Measurements from ENCODE around the gene P2RX6. TPM values are rescaled to one million over a fixed set of nuclear protein-coding genes. Genes with fewer than 3 reads are reported as not detected.

Gene P2RX6
- total RNA-seq (1 to 10 TPM in 9 of 10 donors, under 1 TPM in 1; 0.81 to 7.7 (median 3.9) TPM), polyA plus RNA-seq (under 1 TPM; 0.07 to 0.80 TPM)
- long read RNA-seq, donor 1, partial matches to known transcripts = 5 of 8 reads
- long read RNA-seq, donor 1, other reads (novel, unspliced or antisense) = 2 of 8 reads
- long read RNA-seq, donor 2, partial matches to known transcripts = 11 of 19 reads
- long read RNA-seq, donor 2, other reads (novel, unspliced or antisense) = 4 of 19 reads
- long read RNA-seq, donor 3, partial matches to known transcripts = 18 of 25 reads
- long read RNA-seq, donor 3, other reads (novel, unspliced or antisense) = 2 of 25 reads

- H3K36me3 ChIP-seq = no peaks in the 10 kb centered on the region
- ATAC-seq = peak; percentile 40 to 72 (median 64)
- peak; percentile 47 to 67 for DNase-seq
- H3K4me1 ChIP-seq = peaks cover 11 to 26% (median 20%) of the 10 kb centered on the region in 9 donors
- peak within 1 kb of the TSS in 9 of 10 donors; percentile 49 to 86 (median 70) for H3K27ac ChIP-seq
- H3K9me3 ChIP-seq = no peaks in the 10 kb centered on the region
- peak within 1 kb of the TSS; percentile 40 to 63 (median 58) for H3K4me3 ChIP-seq
- intact Hi-C loops (cut with DNase I) = loop anchor here in 1 of 10 donors (5.0 to 10.0 kb wide), 2 partner anchors 37 to 100 kb away; partner anchors contain the start of gene CRKL
- 28 to 30% methylated on average over 12 of the region's 12 CpGs for WGBS, 2 donors
- TF ChIP-seq CTCF (IDR thresholded peaks at IDR 0.05) = no peak
- H3K27me3 ChIP-seq = no peaks in the 10 kb centered on the region
Measured at GRCh38 chr22:21014726-21015465, at the start of gene P2RX6. TSS of gene P2RX6 (plus strand) at chr22:21015165. CDS start at chr22:21015175, 10 bp downstream.

- TF ChIP-seq CTCF (IDR thresholded peaks at IDR 0.05) = no peak
- 84 to 88% methylated on average over 13 of the region's 13 CpGs for WGBS, 2 donors
- DNase-seq (no peak), ATAC-seq (no peak)
- H3K27me3 ChIP-seq = peaks cover 0 to 36% (median 16%) of the 10 kb centered on the region in 7 donors
- H3K27ac ChIP-seq = no peak overlapping the region
- peaks cover 3 to 30% (median 10%) of the 10 kb centered on the region in 9 donors for H3K4me1 ChIP-seq
- H3K4me3 ChIP-seq = no peak overlapping the region
- H3K9me3 ChIP-seq = no peaks in the 10 kb centered on the region
- H3K36me3 ChIP-seq = no peaks in the 10 kb centered on the region
- intact Hi-C loops (cut with DNase I) = loop anchor here in 1 of 10 donors (10.0 kb wide), 2 partner anchors 51 to 89 kb away; partner anchors contain the start of gene CRKL
Measured at GRCh38 chr22:20965888-20966855, 48.8 kb upstream of the P2RX6 start.

- DNase-seq (no peak), ATAC-seq (peak in 1 of 8 donors; percentile 29)
- intact Hi-C loops (cut with DNase I) = loop anchor here in 1 of 10 donors (10.0 kb wide), 2 partner anchors 52 to 88 kb away; partner anchors contain the start of gene CRKL
- TF ChIP-seq CTCF (IDR thresholded peaks at IDR 0.05) = no peak
- Histone ChIP-seq H3K36me3 (no peaks in the 10 kb centered on the region), H3K4me1 (peaks cover 3 to 27% (median 10%) of the 10 kb centered on the region in 9 donors), H3K9me3 (no peaks in the 10 kb centered on the region), H3K27ac (peak within 1 kb of the TSS in 1 of 10 donors; percentile 50), H3K4me3 (no peak within 1 kb of the TSS), H3K27me3 (peaks cover 0 to 36% (median 16%) of the 10 kb centered on the region in 7 donors)
- WGBS, 2 donors = 59 to 73% methylated on average over 20 to 22 of the region's 22 CpGs
Measured at GRCh38 chr22:20966883-20967696, 47.9 kb upstream of the P2RX6 start, which contains the start of gene AIFM3. TSS of gene AIFM3 (plus strand) at chr22:20967255. CDS start at chr22:20967945, 690 bp downstream.

Data from heart right ventricle (tissue), 16 donors.